ENCODE results near the gene PRR23A.

PRR23A gene

DNA sequence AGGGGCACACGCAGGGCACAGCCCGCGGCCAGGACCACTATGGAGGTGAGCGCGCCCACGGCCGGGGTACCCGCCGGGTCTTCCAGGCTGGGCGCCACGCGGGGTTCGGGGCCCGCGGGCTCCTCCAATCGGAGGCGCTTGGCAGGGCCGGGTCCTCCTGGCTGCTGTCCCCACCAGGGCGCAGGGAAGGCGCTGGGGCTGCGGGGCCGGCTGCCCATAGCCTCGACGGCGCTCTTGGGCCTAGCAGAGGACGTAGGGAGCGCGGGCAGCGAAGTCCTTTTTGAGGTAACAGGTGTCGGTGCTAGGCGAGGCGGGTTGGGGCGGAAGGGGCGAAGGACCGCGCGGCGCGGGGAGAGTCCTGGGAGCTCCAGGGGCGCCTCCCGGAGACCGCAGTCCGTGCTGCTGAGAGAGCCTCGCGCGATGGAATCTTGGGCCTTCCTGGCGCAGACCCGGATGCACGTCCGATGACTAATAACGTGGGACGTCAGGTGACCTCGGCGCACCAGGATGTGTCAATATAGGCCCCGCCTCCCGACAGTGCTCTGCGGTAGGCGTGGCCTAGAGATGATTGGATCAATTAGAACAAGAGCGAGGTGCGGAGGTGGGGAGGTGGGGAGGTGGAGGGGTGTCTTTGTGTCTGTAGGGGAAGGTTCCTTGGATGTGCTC lies at the start of gene PRR23A:
Gene PRR23A (minus strand): TSS at position 218 of the 666 bp plus-strand sequence. CDS start 0 bp downstream, at position 218.
- no peak within 1 kb of the TSS for H3K4me3 ChIP-seq (ENCODE audit: low read depth, low read length)
- no peak within 1 kb of the TSS for H2AFZ ChIP-seq
- no peak within 1 kb of the TSS for H3K9ac ChIP-seq
- H3K9me3 ChIP-seq (ENCODE audit: control insufficient read depth, low read length), result no peaks in the 10 kb centered on the region
- no peaks in the 10 kb centered on the region for H3K27me3 ChIP-seq (ENCODE audit: control insufficient read depth, insufficient read depth, low read length)
- no peak within 1 kb of the TSS for H3K27ac ChIP-seq
- H3K4me2 ChIP-seq (ENCODE audit: low read length), result no peak within 1 kb of the TSS
- H3K4me1 ChIP-seq, result no peaks in the 10 kb centered on the region
- TF ChIP-seq, protein P1, sequence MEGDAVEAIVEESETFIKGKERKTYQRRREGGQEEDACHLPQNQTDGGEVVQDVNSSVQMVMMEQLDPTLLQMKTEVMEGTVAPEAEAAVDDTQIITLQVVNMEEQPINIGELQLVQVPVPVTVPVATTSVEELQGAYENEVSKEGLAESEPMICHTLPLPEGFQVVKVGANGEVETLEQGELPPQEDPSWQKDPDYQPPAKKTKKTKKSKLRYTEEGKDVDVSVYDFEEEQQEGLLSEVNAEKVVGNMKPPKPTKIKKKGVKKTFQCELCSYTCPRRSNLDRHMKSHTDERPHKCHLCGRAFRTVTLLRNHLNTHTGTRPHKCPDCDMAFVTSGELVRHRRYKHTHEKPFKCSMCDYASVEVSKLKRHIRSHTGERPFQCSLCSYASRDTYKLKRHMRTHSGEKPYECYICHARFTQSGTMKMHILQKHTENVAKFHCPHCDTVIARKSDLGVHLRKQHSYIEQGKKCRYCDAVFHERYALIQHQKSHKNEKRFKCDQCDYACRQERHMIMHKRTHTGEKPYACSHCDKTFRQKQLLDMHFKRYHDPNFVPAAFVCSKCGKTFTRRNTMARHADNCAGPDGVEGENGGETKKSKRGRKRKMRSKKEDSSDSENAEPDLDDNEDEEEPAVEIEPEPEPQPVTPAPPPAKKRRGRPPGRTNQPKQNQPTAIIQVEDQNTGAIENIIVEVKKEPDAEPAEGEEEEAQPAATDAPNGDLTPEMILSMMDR (IDR thresholded peaks at IDR 0.05), result no peak
- H3K79me2 ChIP-seq, result no peaks in the 10 kb centered on the region
- H3K36me3 ChIP-seq (ENCODE audit: control insufficient read depth, insufficient read depth, low read length), result no peaks in the 10 kb centered on the region

DNA sequence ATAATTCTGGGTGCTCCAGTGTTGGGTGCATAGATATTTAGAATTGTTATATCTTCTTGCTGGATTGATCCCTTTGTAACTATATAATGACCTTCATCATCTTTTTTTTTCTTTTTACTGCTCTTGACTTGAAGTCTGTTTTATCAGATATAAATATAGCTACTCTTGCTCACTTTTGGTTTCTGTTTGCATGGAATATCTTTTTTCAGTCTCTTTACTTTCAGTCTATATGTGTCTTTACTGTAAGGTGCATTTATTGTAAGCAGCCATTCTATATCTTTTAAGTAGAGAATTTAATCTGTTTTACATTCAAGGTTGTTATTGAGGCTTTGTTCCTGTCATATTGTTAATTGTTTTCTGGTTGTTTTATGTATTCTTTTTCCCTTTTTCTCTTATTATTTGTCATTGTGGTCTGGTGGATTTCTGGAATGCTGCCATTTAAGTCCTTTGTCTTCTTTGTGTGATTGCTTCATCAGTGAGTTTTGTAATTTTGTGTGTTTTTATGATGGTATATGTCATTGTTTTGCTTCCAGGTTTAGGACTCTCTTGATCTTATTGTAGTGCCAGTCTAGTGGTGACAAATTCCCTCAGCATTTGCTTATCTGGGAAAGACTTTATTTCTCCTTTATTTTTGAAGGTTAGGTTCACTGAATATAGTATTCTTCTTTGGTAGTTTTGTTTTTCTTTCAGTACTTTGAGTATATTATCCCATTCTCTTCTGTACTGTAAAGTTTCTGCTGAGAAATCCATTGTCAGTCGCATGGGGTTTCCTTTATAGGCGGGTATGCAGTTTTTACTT lies 46.9 kb upstream of the PRR23A start:
- Histone ChIP-seq H3K27ac (no peak overlapping the region), H3K27me3 (ENCODE audit: control insufficient read depth, insufficient read depth, low read length) (no peaks in the 10 kb centered on the region), H3K9me3 (ENCODE audit: control insufficient read depth, low read length) (no peaks in the 10 kb centered on the region), H3K4me3 (ENCODE audit: low read depth, low read length) (no peak overlapping the region), H3K9ac (no peak overlapping the region), H3K4me1 (no peaks in the 10 kb centered on the region), H3K36me3 (ENCODE audit: control insufficient read depth, insufficient read depth, low read length) (no peaks in the 10 kb centered on the region), H2AFZ (no peak overlapping the region), H3K4me2 (ENCODE audit: low read length) (no peak overlapping the region), H3K79me2 (no peaks in the 10 kb centered on the region)
- TF ChIP-seq, protein P1 (IDR thresholded peaks at IDR 0.05), result no peak

DNA sequence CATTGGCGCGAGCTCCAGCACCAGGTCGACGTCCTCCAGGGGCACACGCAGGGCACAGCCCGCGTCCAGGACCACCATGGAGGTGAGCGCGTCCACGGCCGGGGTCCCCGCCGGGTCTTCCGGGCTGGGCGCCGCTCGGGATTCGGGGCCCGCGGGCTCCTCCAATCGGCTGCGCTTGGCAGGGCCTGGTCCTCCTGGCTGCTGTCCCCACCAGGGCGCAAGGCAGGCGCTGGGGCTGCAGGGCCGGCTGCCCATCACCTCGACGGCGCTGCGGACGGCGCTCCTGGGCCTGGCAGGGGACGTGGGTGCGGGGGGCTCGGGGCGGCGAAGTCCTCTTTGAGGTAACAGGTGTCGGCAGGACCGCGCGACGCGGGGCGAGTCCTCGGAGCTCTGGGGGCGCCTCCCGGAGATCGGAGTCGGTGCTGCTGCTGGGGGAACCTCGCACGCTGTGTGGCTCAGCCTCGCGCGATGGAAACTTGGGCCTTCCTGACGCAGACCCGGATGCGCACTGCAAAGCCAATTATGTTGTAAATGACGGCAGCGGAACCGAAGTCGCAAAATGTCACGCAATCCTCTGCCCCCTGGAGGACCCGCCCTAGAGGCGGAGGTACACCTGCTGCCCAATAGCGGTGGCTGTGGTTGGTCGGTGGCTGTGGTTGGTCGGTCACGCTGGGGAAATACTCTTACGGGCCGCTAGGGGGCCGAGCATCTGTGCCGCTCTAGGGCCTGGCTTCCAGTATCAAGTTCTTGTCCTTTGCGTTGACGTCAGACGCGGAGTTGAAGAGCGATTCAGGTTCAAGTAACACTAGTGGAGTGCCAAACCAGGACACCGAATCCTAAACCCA lies 38.5 kb upstream of the PRR23A start, which contains the start of gene PRR23C:
Gene PRR23C (minus strand): TSS at position 527 of the 845 bp plus-strand sequence. CDS start 272 bp downstream, at position 255.
- Histone ChIP-seq H3K27ac (no peak within 1 kb of the TSS), H3K9ac (no peak within 1 kb of the TSS), H2AFZ (no peak within 1 kb of the TSS), H3K4me3 (ENCODE audit: low read depth, low read length) (no peak within 1 kb of the TSS), H3K79me2 (no peaks in the 10 kb centered on the region), H3K36me3 (ENCODE audit: control insufficient read depth, insufficient read depth, low read length) (no peaks in the 10 kb centered on the region), H3K4me2 (ENCODE audit: low read length) (no peak within 1 kb of the TSS), H3K9me3 (ENCODE audit: control insufficient read depth, low read length) (no peaks in the 10 kb centered on the region), H3K4me1 (no peaks in the 10 kb centered on the region), H3K27me3 (ENCODE audit: control insufficient read depth, insufficient read depth, low read length) (no peaks in the 10 kb centered on the region)
- TF ChIP-seq, protein P1 (IDR thresholded peaks at IDR 0.05), result no peak

DNA sequence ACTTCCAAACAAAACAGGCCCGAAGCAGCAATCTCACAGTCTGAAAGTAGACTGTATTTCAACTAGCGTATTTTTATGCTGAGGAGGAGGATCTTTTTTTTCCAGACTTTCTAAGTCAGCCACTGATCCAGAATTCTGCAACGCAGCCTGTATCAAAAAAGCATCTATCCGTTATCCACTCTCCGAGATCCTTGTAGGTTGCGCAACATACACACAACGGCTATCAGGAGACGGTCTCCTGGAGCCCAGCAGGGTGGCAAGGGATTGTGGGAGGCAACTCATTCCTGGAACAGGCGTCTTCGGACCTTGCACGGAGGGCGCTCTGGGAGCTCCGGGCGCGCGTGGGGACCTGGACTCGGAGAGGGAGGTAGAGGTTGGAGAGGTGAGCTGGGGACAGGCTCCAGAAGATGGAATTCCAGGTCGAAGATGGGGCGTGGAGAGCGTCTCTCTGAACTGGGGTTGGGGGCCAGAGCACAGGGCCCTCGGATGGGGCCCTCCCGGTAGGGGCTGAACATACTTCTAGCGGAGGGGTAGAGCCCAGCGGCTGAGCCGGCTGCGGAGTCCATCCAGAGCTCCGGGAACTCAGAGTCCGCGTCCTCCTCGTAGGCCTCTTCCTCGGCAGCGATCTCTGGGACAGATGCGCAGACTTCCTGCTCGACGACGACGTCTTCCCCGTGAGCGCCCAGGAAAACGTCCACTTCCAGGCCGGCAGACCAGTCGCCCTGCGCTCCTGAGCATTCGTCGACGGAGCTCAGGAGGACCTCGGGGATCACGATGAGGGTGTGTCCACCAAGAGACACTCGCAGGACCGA lies 37.7 kb upstream of the PRR23A start:
- Histone ChIP-seq H3K79me2 (no peaks in the 10 kb centered on the region), H3K4me1 (no peaks in the 10 kb centered on the region), H3K4me3 (ENCODE audit: low read depth, low read length) (no peak overlapping the region), H3K27me3 (ENCODE audit: control insufficient read depth, insufficient read depth, low read length) (no peaks in the 10 kb centered on the region), H3K36me3 (ENCODE audit: control insufficient read depth, insufficient read depth, low read length) (no peaks in the 10 kb centered on the region), H3K9ac (no peak overlapping the region), H3K4me2 (ENCODE audit: low read length) (no peak overlapping the region), H3K9me3 (ENCODE audit: control insufficient read depth, low read length) (no peaks in the 10 kb centered on the region), H2AFZ (no peak overlapping the region), H3K27ac (no peak overlapping the region)
- TF ChIP-seq, protein P1 (IDR thresholded peaks at IDR 0.05), result no peak

All from parathyroid adenoma (tissue), 2 donors.